HG02759 (cell line): ENCODE data around the gene CAPN10.
A peak's percentile ranks its signal among the peaks of the same experiment; 100 is the strongest.
"Not testable (repeated sequence)": the region's sequence is repeated elsewhere in the genome, so short reads cannot be mapped to it uniquely, and the experiment has no call there.

ENCODE experiments used
- ATAC-seq: cut with Tn5 transposase; IDR thresholded peaks from one replicate; pipeline ENCODE4 v1.9.1; 2021; ENCODE audit warnings: mild to moderate bottlenecking, moderate library complexity; ENCODE audit not compliant: unreplicated experiment

CAPN10 gene

GRCh38 chr2:240586198-240586918 lies at the start of gene CAPN10:
CAPN10 (plus strand) TSS chr2:240586734; CDS start chr2:240586912, 178 bp downstream.
- ATAC-seq = peak; percentile 74

- ATAC-seq = no peak
These were observed 48.3 kb upstream of the CAPN10 start for GRCh38 chr2:240538031-240538780.

GRCh38 chr2:240539101-240539500 lies 47.4 kb upstream of the CAPN10 start:
- not testable (repeated sequence) for ATAC-seq

- ATAC-seq = no peak
These were observed 46.6 kb upstream of the CAPN10 start for GRCh38 chr2:240539906-240540305.

- ATAC-seq = no peak
These were observed 35.2 kb upstream of the CAPN10 start for GRCh38 chr2:240551288-240551687.

GRCh38 chr2:240551811-240552210 lies 34.7 kb upstream of the CAPN10 start:
- no peak for ATAC-seq

- no peak for ATAC-seq
These were observed 32.5 kb upstream of the CAPN10 start for GRCh38 chr2:240553956-240554480.

- no peak for ATAC-seq
These were observed 31.6 kb upstream of the CAPN10 start for GRCh38 chr2:240554767-240555493.

- ATAC-seq = no peak
These were observed 30.8 kb upstream of the CAPN10 start for GRCh38 chr2:240555541-240556250.

- no peak for ATAC-seq
These were observed 29.9 kb upstream of the CAPN10 start for GRCh38 chr2:240556553-240557100.

- no peak for ATAC-seq
These were observed 29.3 kb upstream of the CAPN10 start for GRCh38 chr2:240557101-240557751.

- ATAC-seq = no peak
These were observed 28.7 kb upstream of the CAPN10 start, which contains the start of gene ANKMY1 for GRCh38 chr2:240557808-240558207. ANKMY1 (minus strand) TSS chr2:240557988; CDS start chr2:240557335, 653 bp downstream.

- no peak for ATAC-seq
These were observed 28.2 kb upstream of the CAPN10 start for GRCh38 chr2:240558236-240558761.

- no peak for ATAC-seq
These were observed 27.2 kb upstream of the CAPN10 start for GRCh38 chr2:240559286-240559685.

- peak; percentile 56 for ATAC-seq
These were observed 26.5 kb upstream of the CAPN10 start, which contains the start of gene DUSP28 for GRCh38 chr2:240560084-240560479. DUSP28 (plus strand) TSS chr2:240560357; CDS start chr2:240560685, 328 bp downstream.

GRCh38 chr2:240560480-240561324 lies 25.8 kb upstream of the CAPN10 start:
- ATAC-seq = peak; percentile 65

GRCh38 chr2:240561325-240561971 lies 25.1 kb upstream of the CAPN10 start:
- ATAC-seq = peak; percentile 1

GRCh38 chr2:240563231-240563630 lies 23.3 kb upstream of the CAPN10 start:
- not testable (repeated sequence) for ATAC-seq
